ENCODE data around the gene PGA5.

DNA sequence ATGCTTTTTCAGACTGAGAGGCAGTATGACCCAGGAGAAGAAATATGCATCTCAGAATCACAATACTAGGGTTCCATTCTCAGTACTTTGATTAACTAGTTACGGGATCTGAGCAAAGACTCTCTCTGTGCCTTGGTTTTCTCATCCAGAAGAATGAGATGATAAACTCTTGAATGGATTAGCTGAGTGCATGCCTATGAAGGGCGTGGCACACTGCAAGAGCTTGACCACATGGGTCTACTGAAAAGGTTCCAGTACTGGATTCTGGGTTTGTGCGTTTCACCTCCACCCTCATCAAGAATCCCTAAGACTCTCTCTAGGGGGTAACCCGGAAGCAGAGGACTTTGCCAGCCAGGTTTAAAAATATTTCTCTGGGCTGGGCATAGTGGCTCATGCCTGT lies 25.6 kb downstream of the PGA5 start:
- TF ChIP-seq, protein P1, sequence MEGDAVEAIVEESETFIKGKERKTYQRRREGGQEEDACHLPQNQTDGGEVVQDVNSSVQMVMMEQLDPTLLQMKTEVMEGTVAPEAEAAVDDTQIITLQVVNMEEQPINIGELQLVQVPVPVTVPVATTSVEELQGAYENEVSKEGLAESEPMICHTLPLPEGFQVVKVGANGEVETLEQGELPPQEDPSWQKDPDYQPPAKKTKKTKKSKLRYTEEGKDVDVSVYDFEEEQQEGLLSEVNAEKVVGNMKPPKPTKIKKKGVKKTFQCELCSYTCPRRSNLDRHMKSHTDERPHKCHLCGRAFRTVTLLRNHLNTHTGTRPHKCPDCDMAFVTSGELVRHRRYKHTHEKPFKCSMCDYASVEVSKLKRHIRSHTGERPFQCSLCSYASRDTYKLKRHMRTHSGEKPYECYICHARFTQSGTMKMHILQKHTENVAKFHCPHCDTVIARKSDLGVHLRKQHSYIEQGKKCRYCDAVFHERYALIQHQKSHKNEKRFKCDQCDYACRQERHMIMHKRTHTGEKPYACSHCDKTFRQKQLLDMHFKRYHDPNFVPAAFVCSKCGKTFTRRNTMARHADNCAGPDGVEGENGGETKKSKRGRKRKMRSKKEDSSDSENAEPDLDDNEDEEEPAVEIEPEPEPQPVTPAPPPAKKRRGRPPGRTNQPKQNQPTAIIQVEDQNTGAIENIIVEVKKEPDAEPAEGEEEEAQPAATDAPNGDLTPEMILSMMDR (IDR thresholded peaks at IDR 0.05): no peak
- no peak for TF ChIP-seq POLR2A (IDR thresholded peaks at IDR 0.05)

Data from adrenal gland (tissue), 5 donors.